GM12878 (cell line): ENCODE measurements around the gene PEX16. TPM values are rescaled to one million over a fixed set of nuclear protein-coding genes. Genes with fewer than 3 reads are reported as not detected.

Experiments
- ATF7 ChIP-seq: fragments of 450-650 bp; IDR thresholded peaks from 2 replicates; pipeline ENCODE4 v1.6.1; 2016; ENCODE audit warnings: low read depth, mild to moderate bottlenecking
- BCL11A ChIP-seq: IDR thresholded peaks from 2 replicates; pipeline ENCODE4 v1.6.1; 2011; ENCODE audit warnings: low read depth, low read length
- BHLHE40 ChIP-seq, 2 experiments: fragments of 450-650 bp in 1 of 2; IDR thresholded peaks; 2 replicates each; pipeline ENCODE4 v1.6.1; 2011 to 2017; ENCODE audit warnings: low read depth in 2 of 2, borderline replicate concordance in 1 of 2, improper control_type of control experiment in 1 of 2, low read length in 1 of 2, mild to moderate bottlenecking in 1 of 2
- BMI1 ChIP-seq: fragments of 450-650 bp; IDR thresholded peaks from 2 replicates; pipeline ENCODE4 v1.6.1; 2016; ENCODE audit warnings: mild to moderate bottlenecking, moderate library complexity, borderline replicate concordance
- CBX5 ChIP-seq: sonication (generic); IDR thresholded peaks from 2 replicates; pipeline ENCODE4 v1.6.1; 2016; ENCODE audit warnings: low read depth, moderate library complexity, mild to moderate bottlenecking, inconsistent platforms
- CHD1 ChIP-seq: IDR thresholded peaks from 2 replicates; pipeline ENCODE4 v1.6.1; 2012; ENCODE audit warnings: low read depth, low read length, improper control_type of control experiment
- DPF2 ChIP-seq: fragments of 450-650 bp; IDR thresholded peaks from 2 replicates; pipeline ENCODE4 v1.6.1; 2017; ENCODE audit warnings: mild to moderate bottlenecking
- HDGF ChIP-seq: fragments of 450-650 bp; IDR thresholded peaks from 2 replicates; pipeline ENCODE4 v1.6.1; 2016; ENCODE audit warnings: antibody characterized with exemption
- KLF5 ChIP-seq: fragments of 450-650 bp; IDR thresholded peaks from 2 replicates; pipeline ENCODE4 v1.6.1; 2014; ENCODE audit warnings: mild to moderate bottlenecking; ENCODE audit not compliant: partially characterized antibody
- NKRF ChIP-seq: fragments of 450-650 bp; conservative IDR thresholded peaks from 2 replicates; pipeline ENCODE4 v1.6.1; 2017; ENCODE audit warnings: mild to moderate bottlenecking, moderate library complexity
- NR2F1 ChIP-seq: fragments of 450-650 bp; conservative IDR thresholded peaks from 2 replicates; pipeline ENCODE4 v1.6.1; 2017; ENCODE audit warnings: mild to moderate bottlenecking
- PML ChIP-seq: IDR thresholded peaks from 2 replicates; pipeline ENCODE4 v1.6.1; 2012; ENCODE audit warnings: low read length, inconsistent platforms
- POLR2A ChIP-seq: IDR thresholded peaks from 2 replicates; pipeline ENCODE4 v1.6.1; 2011; ENCODE audit warnings: low read depth, mild to moderate bottlenecking, low read length
- RB1 ChIP-seq: fragments of 450-650 bp; formaldehyde crosslinking; IDR thresholded peaks from 2 replicates; pipeline ENCODE4 v1.6.1; 2017; ENCODE audit warnings: mild to moderate bottlenecking, borderline replicate concordance
- RBBP5 ChIP-seq: fragments of 200-600 bp; sonication (generic); conservative IDR thresholded peaks from 2 replicates; pipeline ENCODE4 v1.6.1; 2016
- STAT3 ChIP-seq: IDR thresholded peaks from 2 replicates; pipeline ENCODE4 v1.6.1; 2011; ENCODE audit warnings: low read depth, low read length, improper control_type of control experiment
- USF1 ChIP-seq: IDR thresholded peaks from 2 replicates; pipeline ENCODE4 v1.6.1; 2011; ENCODE audit warnings: borderline replicate concordance, low read depth, mild to moderate bottlenecking, moderate library complexity, mixed read lengths, low read length; ENCODE audit not compliant: insufficient read depth; ENCODE audit errors: extremely low read length
- YY1 ChIP-seq: IDR thresholded peaks from 2 replicates; pipeline ENCODE4 v1.6.1; 2011; ENCODE audit warnings: low read depth, mild to moderate bottlenecking, low read length
- ZBTB40 ChIP-seq: fragments of 450-650 bp; IDR thresholded peaks from 2 replicates; pipeline ENCODE4 v1.6.1; 2016; ENCODE audit warnings: mild to moderate bottlenecking, moderate library complexity, borderline replicate concordance
- ZNF274 ChIP-seq: IDR thresholded peaks from one replicate; pipeline ENCODE4 v1.8.0; 2011; ENCODE audit not compliant: insufficient read length, insufficient read depth
- polyA plus RNA-seq, 11 experiments: library from polyadenylated mRNA; depleted of rRNA in 4 of 11; unstranded in 6 of 11; stranded (reverse) in 5 of 11; fragments of >200 nt; fragmentation: Nextera tagmentation in 4 of 11; fragmentation: Illumina TruSeq in 1 of 11; extraction: Ambion mirVana in 4 of 11; extraction: Trizol in 1 of 11; gene quantifications; 1 replicate in 1 of 11; 2 replicates in 10 of 11; pipeline versions ENCODE4 v1.2.1 to v1.2.3, GENCODE V29; 2011 to 2016; ENCODE audit warnings: inconsistent platforms in 2 of 11, missing spikeins in 2 of 11, low read depth in 1 of 11
- total RNA-seq, 4 experiments: library from RNA; depleted of rRNA in 3 of 4; stranded (reverse); fragments of >200 nt in 3 of 4; fragmentation: Illumina TruSeq in 1 of 4; extraction: Trizol in 1 of 4; gene quantifications; 2 replicates each; pipeline versions ENCODE4 v1.2.1 to v1.2.3, GENCODE V29; 2013 to 2021
- TF ChIP-seq, protein P1 (sequence below): IDR thresholded peaks from 2 replicates; pipeline ENCODE4 v1.6.1; 2012; ENCODE audit warnings: low read depth, low read length, improper control_type of control experiment
- TF ChIP-seq, protein P2 (sequence below): IDR thresholded peaks from 2 replicates; pipeline ENCODE4 v1.6.1; 2011; ENCODE audit warnings: borderline replicate concordance, low read depth, mild to moderate bottlenecking, moderate library complexity, low read length; ENCODE audit not compliant: insufficient read depth, poor library complexity, severe bottlenecking

The PEX16 gene
- total and polyA plus RNA-seq, 10 of the 15 experiments (the other 5 are each of a cell fraction or from before 2014, with no cell fraction given), result 1.4 to 53.5 (median 27.6) TPM

- TF ChIP-seq DPF2 (0 out of 2 replicates have a peak, but pooled peaks have one; percentile 58), POLR2A (no peak), RB1 (no peak), KLF5 (peak; percentile 95), BHLHE40 (IDR thresholded peaks at IDR 0.05; ENCODE audit: borderline replicate concordance in 1 of 2, low read depth in 2 of 2, low read length in 1 of 2) (peak; percentile 67 to 95), USF1 (no peak), ZNF274 (no peak), CHD1 (peak; percentile 94; the same call in 1 of the 2 replicates), BCL11A (no peak), CBX5 (no peak), PML (no peak), NR2F1 (peak; percentile 48; the same call in 1 of the 2 replicates), ATF7 (peak; percentile 65), YY1 (no peak), NKRF (no peak), ZBTB40 (no peak), STAT3 (no peak), BMI1 (peak; percentile 91), RBBP5 (no peak), HDGF (no peak)
- TF ChIP-seq, protein P1, sequence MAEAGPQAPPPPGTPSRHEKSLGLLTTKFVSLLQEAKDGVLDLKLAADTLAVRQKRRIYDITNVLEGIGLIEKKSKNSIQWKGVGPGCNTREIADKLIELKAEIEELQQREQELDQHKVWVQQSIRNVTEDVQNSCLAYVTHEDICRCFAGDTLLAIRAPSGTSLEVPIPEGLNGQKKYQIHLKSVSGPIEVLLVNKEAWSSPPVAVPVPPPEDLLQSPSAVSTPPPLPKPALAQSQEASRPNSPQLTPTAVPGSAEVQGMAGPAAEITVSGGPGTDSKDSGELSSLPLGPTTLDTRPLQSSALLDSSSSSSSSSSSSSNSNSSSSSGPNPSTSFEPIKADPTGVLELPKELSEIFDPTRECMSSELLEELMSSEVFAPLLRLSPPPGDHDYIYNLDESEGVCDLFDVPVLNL, result no peak
- TF ChIP-seq, protein P2, sequence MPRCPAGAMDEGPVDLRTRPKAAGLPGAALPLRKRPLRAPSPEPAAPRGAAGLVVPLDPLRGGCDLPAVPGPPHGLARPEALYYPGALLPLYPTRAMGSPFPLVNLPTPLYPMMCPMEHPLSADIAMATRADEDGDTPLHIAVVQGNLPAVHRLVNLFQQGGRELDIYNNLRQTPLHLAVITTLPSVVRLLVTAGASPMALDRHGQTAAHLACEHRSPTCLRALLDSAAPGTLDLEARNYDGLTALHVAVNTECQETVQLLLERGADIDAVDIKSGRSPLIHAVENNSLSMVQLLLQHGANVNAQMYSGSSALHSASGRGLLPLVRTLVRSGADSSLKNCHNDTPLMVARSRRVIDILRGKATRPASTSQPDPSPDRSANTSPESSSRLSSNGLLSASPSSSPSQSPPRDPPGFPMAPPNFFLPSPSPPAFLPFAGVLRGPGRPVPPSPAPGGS, result no peak
These were observed 18.1 kb downstream of the PEX16 start (continued) for GRCh38 chr11:45899448-45900174.
